Embryonic facial prominence (tissue), 1 donor: ENCODE results near the gene CNGA3.
"Not testable (repeated sequence)": the region's sequence is repeated elsewhere in the genome, so short reads cannot be mapped to it uniquely, and the experiment has no call there.

Source experiments
- DNase-seq: peaks from one replicate; pipeline ENCODE4 v3.0.0-alpha.2; 2016; ENCODE audit errors: extremely low spot score

CNGA3 gene

GRCh38 chr2:98346311-98347236 is at the start of gene CNGA3:
Gene CNGA3 (plus strand): TSS chr2:98346456. CDS start chr2:98369976, 23,520 bp downstream.
- DNase-seq: no peak

- no peak for DNase-seq
Measured at GRCh38 chr2:98297817-98298682, 48.2 kb upstream of the CNGA3 start.

- DNase-seq: no peak
Measured at GRCh38 chr2:98298683-98299164, 47.5 kb upstream of the CNGA3 start.

- DNase-seq: no peak
Measured at GRCh38 chr2:98299211-98299905, 46.9 kb upstream of the CNGA3 start.

- no peak for DNase-seq
Measured at GRCh38 chr2:98300141-98300874, 45.9 kb upstream of the CNGA3 start.

GRCh38 chr2:98301469-98301868 is 44.8 kb upstream of the CNGA3 start:
- no peak for DNase-seq

- not testable (repeated sequence) for DNase-seq
Measured at GRCh38 chr2:98307131-98307696, 39.0 kb upstream of the CNGA3 start.

- no peak for DNase-seq
Measured at GRCh38 chr2:98308068-98308467, 38.2 kb upstream of the CNGA3 start.

- DNase-seq: no peak
Measured at GRCh38 chr2:98308532-98308931, 37.7 kb upstream of the CNGA3 start.

GRCh38 chr2:98309580-98309979 is 36.7 kb upstream of the CNGA3 start:
- no peak for DNase-seq

GRCh38 chr2:98310010-98310409 is 36.2 kb upstream of the CNGA3 start:
- no peak for DNase-seq

GRCh38 chr2:98311090-98311489 is 35.2 kb upstream of the CNGA3 start:
- no peak for DNase-seq

GRCh38 chr2:98311771-98312545 is 34.3 kb upstream of the CNGA3 start:
- DNase-seq: no peak

- no peak for DNase-seq
Measured at GRCh38 chr2:98313492-98314250, 32.6 kb upstream of the CNGA3 start.

GRCh38 chr2:98314251-98314650 is 32.0 kb upstream of the CNGA3 start:
- no peak for DNase-seq

GRCh38 chr2:98315957-98316356 is 30.3 kb upstream of the CNGA3 start:
- no peak for DNase-seq

- DNase-seq: no peak
Measured at GRCh38 chr2:98317214-98317613, 29.0 kb upstream of the CNGA3 start.

- DNase-seq: not testable (repeated sequence)
Measured at GRCh38 chr2:98320171-98320570, 26.1 kb upstream of the CNGA3 start.

- DNase-seq: no peak
Measured at GRCh38 chr2:98324181-98324580, 22.1 kb upstream of the CNGA3 start.
